GM10266 (cell line): ENCODE data around the gene ATF7.
"Not testable (repeated sequence)": the region's sequence is repeated elsewhere in the genome, so short reads cannot be mapped to it uniquely, and the experiment has no call there.

Experiments
- DNase-seq: peaks from one replicate; pipeline ENCODE4 v3.0.0; 2012; ENCODE audit errors: extremely low spot score
- CTCF ChIP-seq: IDR thresholded peaks from 2 replicates; pipeline ENCODE4 v1.5.1; 2012; ENCODE audit warnings: mild to moderate bottlenecking, low read depth; ENCODE audit not compliant: control insufficient read depth, insufficient read depth; ENCODE audit errors: missing control alignments

ATF7 gene

GRCh38 chr12:53617700-53618099 lies 8.5 kb downstream of the ATF7 start:
- no peak for DNase-seq
- no peak for TF ChIP-seq CTCF

- DNase-seq = no peak
- TF ChIP-seq CTCF = no peak
These were observed 9.2 kb downstream of the ATF7 start for GRCh38 chr12:53616950-53617349.

GRCh38 chr12:53613821-53614220 lies 12.4 kb downstream of the ATF7 start:
- no peak for DNase-seq
- TF ChIP-seq CTCF = no peak

GRCh38 chr12:53612978-53613377 lies 13.2 kb downstream of the ATF7 start:
- TF ChIP-seq CTCF = no peak
- no peak for DNase-seq

GRCh38 chr12:53611304-53611703 lies 14.9 kb downstream of the ATF7 start:
- no peak for TF ChIP-seq CTCF
- DNase-seq = no peak

GRCh38 chr12:53606688-53607087 lies 19.5 kb downstream of the ATF7 start:
- not testable (repeated sequence) for DNase-seq

- no peak for DNase-seq
- TF ChIP-seq CTCF = no peak
These were observed 21.6 kb downstream of the ATF7 start for GRCh38 chr12:53604581-53604980.

GRCh38 chr12:53603804-53604203 lies 22.4 kb downstream of the ATF7 start:
- no peak for TF ChIP-seq CTCF

More at GRCh38 chr12:53603804-53604203, 22.4 kb downstream of the ATF7 start:
- DNase-seq = no peak
